DOHH2 (cell line): ENCODE results near the gene CDK2.

Experiments
- H3F3A ChIP-seq: fragments of 200-600 bp; sonication (generic), shearing (Covaris generic); 2 replicates; pipeline ENCODE4 v1.6.0; 2016; ENCODE audit warnings: antibody characterized with exemption, mild to moderate bottlenecking; ENCODE audit not compliant: control insufficient read depth, insufficient read depth
- H3K27ac ChIP-seq: fragments of 200-600 bp; sonication (generic); 2 replicates; pipeline ENCODE4 v1.5.1; 2014; ENCODE audit warnings: low read depth, mild to moderate bottlenecking, low read length, moderate library complexity
- H3K27me3 ChIP-seq: fragments of 200-600 bp; sonication (generic); 2 replicates; pipeline ENCODE4 v1.6.1; 2014; ENCODE audit warnings: mild to moderate bottlenecking, low read length, mixed read lengths; ENCODE audit not compliant: control insufficient read depth
- H3K36me3 ChIP-seq: fragments of 200-600 bp; sonication (generic); 2 replicates; pipeline ENCODE4 v1.6.1; 2014; ENCODE audit warnings: mild to moderate bottlenecking, low read length, moderate library complexity, mixed read lengths; ENCODE audit not compliant: control insufficient read depth
- H3K4me1 ChIP-seq: fragments of 200-600 bp; sonication (generic); 2 replicates; pipeline ENCODE4 v1.6.1; 2014; ENCODE audit warnings: mild to moderate bottlenecking, low read length, mixed read lengths; ENCODE audit not compliant: control insufficient read depth
- H3K4me2 ChIP-seq: fragments of 200-600 bp; sonication (generic); 2 replicates; pipeline ENCODE4 v1.6.0; 2014; ENCODE audit warnings: mild to moderate bottlenecking, low read length, moderate library complexity
- H3K4me3 ChIP-seq: fragments of 200-600 bp; sonication (generic); 2 replicates; pipeline ENCODE4 v1.5.1; 2014; ENCODE audit warnings: mild to moderate bottlenecking, low read length, mixed read lengths
- H3K79me2 ChIP-seq: fragments of 200-600 bp; sonication (generic); 2 replicates; pipeline ENCODE4 v1.6.1; 2014; ENCODE audit warnings: mild to moderate bottlenecking, low read length, mixed read lengths; ENCODE audit not compliant: control insufficient read depth
- H3K9me2 ChIP-seq: fragments of 200-600 bp; sonication (generic); replicated peaks from 2 replicates; pipeline ENCODE4 v1.6.1; 2014; ENCODE audit warnings: mild to moderate bottlenecking, low read length, mixed read lengths; ENCODE audit not compliant: control insufficient read depth
- H3K9me3 ChIP-seq: fragments of 200-600 bp; sonication (generic); 2 replicates; pipeline ENCODE4 v1.6.1; 2014; ENCODE audit warnings: antibody characterized with exemption, low read length, mixed read lengths; ENCODE audit not compliant: control insufficient read depth, insufficient read depth
- H4K20me1 ChIP-seq: fragments of 200-600 bp; sonication (generic); 2 replicates; pipeline ENCODE4 v1.6.0; 2014; ENCODE audit warnings: low read depth, mild to moderate bottlenecking, antibody characterized with exemption, low read length, moderate library complexity; ENCODE audit not compliant: control insufficient read depth, insufficient read depth
- EZH2phosphoT487 ChIP-seq: fragments of 200-600 bp; sonication (generic); IDR thresholded peaks from 2 replicates; pipeline ENCODE4 v1.6.1; 2017; ENCODE audit warnings: borderline replicate concordance, mild to moderate bottlenecking, antibody characterized with exemption, low read length, moderate library complexity, mixed read lengths
- TF ChIP-seq, protein P1 (sequence below): fragments of 200-600 bp; sonication (generic); IDR thresholded peaks from one replicate; pipeline ENCODE4 v1.5.1; 2014; ENCODE audit warnings: antibody characterized with exemption, mild to moderate bottlenecking, low read depth, low read length; ENCODE audit not compliant: poor library complexity, severe bottlenecking

CDK2 gene

DNA sequence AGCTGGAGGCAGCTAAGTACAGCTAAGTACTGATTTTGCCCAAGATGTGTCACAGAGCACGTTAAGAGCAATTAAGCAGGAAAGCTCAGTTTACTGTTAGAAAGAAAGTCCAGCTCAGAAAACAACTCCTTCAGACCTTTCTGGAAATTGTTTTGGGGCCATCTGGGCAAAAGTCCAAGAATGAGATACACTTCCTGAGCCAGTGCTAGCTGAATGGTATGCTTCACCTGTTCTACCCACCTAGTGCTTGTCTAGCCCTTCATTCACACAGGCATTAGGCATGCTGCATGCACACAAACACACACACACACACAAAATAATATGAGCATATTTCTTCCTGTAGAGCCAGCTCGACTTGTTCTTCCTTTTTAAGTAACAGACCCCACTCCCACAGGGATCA is 47.6 kb downstream of the CDK2 start:
- no peak overlapping the region for H3K4me3 ChIP-seq
- no peak overlapping the region for H3K27ac ChIP-seq
- H3K27me3 ChIP-seq: no peaks in the 10 kb centered on the region
- H3K4me1 ChIP-seq: no peaks in the 10 kb centered on the region
- TF ChIP-seq, protein P1, sequence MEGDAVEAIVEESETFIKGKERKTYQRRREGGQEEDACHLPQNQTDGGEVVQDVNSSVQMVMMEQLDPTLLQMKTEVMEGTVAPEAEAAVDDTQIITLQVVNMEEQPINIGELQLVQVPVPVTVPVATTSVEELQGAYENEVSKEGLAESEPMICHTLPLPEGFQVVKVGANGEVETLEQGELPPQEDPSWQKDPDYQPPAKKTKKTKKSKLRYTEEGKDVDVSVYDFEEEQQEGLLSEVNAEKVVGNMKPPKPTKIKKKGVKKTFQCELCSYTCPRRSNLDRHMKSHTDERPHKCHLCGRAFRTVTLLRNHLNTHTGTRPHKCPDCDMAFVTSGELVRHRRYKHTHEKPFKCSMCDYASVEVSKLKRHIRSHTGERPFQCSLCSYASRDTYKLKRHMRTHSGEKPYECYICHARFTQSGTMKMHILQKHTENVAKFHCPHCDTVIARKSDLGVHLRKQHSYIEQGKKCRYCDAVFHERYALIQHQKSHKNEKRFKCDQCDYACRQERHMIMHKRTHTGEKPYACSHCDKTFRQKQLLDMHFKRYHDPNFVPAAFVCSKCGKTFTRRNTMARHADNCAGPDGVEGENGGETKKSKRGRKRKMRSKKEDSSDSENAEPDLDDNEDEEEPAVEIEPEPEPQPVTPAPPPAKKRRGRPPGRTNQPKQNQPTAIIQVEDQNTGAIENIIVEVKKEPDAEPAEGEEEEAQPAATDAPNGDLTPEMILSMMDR: no peak
- no peak for TF ChIP-seq EZH2phosphoT487
- H3F3A ChIP-seq: 0 out of 2 replicates have a peak, but pooled peaks cover 3% of the 10 kb centered on the region
- no peak overlapping the region for H3K4me2 ChIP-seq
- no peaks in the 10 kb centered on the region for H3K36me3 ChIP-seq
- no peaks in the 10 kb centered on the region for H4K20me1 ChIP-seq
- H3K9me3 ChIP-seq: no peaks in the 10 kb centered on the region
- H3K9me2 ChIP-seq: no peaks in the 10 kb centered on the region
- H3K79me2 ChIP-seq: no peaks in the 10 kb centered on the region

DNA sequence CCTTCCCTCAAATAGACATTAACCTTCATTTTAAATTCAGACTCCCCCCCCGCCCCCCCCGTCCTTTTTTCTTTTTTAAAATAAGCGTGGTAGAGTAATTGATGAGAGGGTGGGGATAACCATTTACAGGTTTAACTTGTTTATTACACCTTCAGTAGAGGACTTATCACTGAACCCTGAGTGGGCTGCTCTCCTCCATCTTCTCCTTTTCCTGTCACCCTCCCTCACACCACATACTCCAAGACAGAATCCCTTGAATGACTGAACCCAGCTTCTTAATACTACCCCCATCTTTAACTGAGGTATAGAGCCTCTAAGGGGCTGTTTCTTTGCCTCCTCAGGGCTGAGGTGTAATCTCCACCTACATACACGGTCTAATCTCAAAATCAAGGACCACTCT is 50.6 kb downstream of the CDK2 start:
- no peaks in the 10 kb centered on the region for H4K20me1 ChIP-seq
- H3K4me1 ChIP-seq: peaks cover 6% of the 10 kb centered on the region; the same call in 1 of the 2 replicates
- H3K9me3 ChIP-seq: no peaks in the 10 kb centered on the region
- no peak overlapping the region for H3K4me3 ChIP-seq
- no peak overlapping the region for H3K27ac ChIP-seq
- no peaks in the 10 kb centered on the region for H3K9me2 ChIP-seq
- no peaks in the 10 kb centered on the region for H3F3A ChIP-seq
- H3K36me3 ChIP-seq: no peaks in the 10 kb centered on the region
- TF ChIP-seq, protein P1: no peak
- no peaks in the 10 kb centered on the region for H3K27me3 ChIP-seq
- no peak overlapping the region for H3K4me2 ChIP-seq
- no peaks in the 10 kb centered on the region for H3K79me2 ChIP-seq

DNA sequence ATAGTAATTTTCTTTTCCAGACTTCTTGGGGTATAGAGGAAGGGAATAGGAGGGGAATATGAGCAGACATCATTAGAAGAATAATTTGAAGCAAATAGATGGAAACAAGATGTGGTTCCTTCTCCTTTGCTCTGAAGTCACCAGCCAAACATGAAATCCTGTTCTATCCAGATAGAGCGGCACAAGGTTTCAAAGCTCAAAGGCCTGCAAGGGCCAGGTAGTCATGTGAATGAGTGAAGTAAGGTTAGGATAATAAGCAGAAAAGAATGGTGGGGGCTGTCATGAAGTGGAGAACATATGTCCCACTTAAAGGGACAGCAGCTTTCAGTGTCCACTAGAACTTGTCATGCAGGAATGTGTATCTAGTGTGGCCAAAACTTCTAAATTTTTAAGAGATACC is 51.7 kb downstream of the CDK2 start:
- peaks cover 6% of the 10 kb centered on the region; the same call in 1 of the 2 replicates for H3K4me1 ChIP-seq

More for the DNA sequence above, 51.7 kb downstream of the CDK2 start:
- Histone ChIP-seq H3F3A (no peaks in the 10 kb centered on the region), H4K20me1 (no peaks in the 10 kb centered on the region), H3K79me2 (no peaks in the 10 kb centered on the region), H3K27me3 (no peaks in the 10 kb centered on the region), H3K4me2 (no peak overlapping the region), H3K36me3 (no peaks in the 10 kb centered on the region), H3K4me3 (no peak overlapping the region), H3K9me3 (no peaks in the 10 kb centered on the region), H3K27ac (no peak overlapping the region), H3K9me2 (no peaks in the 10 kb centered on the region)
- no peak for TF ChIP-seq EZH2phosphoT487
- TF ChIP-seq, protein P1: no peak
